HG02610 (cell line): ENCODE measurements around the gene SLCO3A1.
"Not testable (repeated sequence)": the region's sequence is repeated elsewhere in the genome, so short reads cannot be mapped to it uniquely, and the experiment has no call there.

Experiments
- ATAC-seq: cut with Tn5 transposase; IDR thresholded peaks from one replicate; pipeline ENCODE4 v1.9.1; 2021; ENCODE audit warnings: mild to moderate bottlenecking, moderate library complexity; ENCODE audit not compliant: unreplicated experiment

The SLCO3A1 gene

DNA sequence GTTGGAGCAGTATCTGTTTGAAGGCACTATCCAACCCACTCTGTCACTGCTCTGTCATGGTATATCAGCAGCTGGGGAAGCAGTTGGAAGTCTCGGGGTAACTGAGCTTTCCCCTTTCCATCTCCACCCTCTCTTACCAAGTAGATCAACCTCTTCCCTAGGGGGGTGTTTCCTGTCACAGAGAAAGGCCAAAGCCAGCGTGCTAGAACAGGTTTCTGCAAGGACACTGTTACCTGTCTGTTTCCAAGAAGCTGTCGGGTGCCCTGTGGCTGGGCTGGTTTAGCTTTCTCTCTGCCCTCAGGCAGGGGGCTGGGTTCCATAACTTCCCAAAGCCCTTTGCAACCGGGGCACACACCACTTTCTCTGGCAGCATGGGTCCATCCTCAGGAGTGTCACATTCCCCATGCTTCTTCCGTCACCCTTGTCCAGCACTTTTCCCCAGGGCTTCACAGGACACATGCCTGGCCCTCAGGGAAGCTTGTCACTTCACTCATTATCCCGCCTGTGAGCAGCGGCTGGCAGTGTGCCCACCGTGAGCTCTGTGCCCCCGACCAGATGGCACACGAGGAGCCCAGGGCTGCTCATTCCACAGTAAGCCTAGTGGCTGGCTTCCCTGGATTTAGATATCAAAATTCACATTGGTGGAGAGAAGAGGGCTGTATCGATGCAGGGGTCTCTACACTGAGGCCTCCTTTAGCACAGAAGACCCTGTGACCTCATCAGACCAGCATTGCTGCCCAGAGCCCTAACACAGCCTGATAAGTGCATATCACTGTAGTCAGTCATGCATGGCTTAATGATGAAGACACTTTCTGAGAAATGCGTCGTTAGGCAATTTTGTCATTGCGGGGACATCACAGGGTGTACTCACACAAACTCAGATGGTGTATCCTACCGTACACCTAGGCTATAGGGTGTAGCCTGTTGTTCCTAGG lies 205.8 kb downstream of the SLCO3A1 start:
- ATAC-seq = no peak

DNA sequence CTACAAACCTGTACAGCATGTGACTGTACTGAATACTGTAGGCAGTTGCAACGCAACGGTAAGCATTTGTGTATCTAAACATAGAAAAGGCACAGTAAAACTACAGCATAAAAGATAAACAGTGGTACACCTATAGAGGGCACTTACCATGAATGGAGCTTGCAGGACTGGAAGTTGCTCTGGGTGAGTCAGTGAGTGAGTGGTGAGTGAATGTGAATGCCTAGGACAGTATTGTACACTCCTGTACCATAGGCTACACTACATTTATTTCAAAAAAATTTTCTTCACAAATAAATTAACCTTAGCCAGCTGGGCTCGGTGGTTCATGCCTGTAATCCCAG lies 206.4 kb downstream of the SLCO3A1 start:
- ATAC-seq = not testable (repeated sequence)

DNA sequence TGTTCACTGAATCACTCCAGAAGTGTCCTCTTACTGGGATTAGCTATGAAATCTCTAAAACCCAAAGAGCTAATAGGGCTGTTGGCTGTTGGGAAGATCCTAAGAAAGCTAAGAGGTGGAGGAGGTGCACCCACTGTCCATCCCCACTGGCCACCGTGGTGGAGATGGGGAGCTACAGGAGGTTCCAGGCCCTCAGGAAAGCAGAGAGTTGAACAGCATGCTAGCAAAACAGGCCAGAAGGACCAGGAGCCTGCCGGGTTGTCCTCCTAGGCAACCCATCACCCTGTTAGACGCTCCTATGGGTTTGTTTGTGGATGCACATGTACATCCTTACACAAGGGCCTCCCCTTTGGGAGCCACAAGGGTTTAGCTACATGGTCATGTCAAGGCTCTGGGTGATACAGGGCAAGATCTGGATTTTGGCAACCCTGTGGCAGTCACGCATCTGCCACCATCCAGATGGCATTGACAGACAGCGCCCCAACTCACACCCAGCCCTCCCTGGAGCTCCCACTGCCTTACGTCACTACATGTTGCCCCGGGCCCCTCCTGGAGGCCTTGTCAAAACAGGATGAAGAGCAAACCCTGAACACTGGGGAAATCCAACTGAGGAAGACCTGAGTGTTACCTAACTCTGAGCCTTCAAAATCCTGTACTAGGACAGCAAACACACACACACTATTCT lies 208.1 kb downstream of the SLCO3A1 start:
- no peak for ATAC-seq

DNA sequence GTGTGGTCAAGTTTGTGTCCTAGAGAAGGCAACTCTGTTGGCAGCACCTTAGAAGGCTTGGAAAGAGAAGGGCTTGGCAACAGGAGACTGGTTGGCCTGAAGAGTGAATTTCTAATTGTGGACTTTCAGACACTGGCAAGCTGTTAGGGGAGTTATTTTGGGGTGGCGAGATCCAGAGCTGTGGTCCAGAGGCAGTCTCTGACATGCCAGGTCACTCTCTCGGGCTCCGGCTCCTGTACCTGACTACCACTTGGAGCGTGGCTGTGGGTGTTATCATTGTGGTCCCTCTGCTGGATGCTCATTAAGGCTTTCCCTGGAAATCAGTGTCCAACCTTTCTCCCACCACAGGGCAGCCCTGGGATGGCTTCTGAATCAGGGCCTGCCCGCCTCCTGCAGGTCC lies 209.0 kb downstream of the SLCO3A1 start:
- no peak for ATAC-seq

DNA sequence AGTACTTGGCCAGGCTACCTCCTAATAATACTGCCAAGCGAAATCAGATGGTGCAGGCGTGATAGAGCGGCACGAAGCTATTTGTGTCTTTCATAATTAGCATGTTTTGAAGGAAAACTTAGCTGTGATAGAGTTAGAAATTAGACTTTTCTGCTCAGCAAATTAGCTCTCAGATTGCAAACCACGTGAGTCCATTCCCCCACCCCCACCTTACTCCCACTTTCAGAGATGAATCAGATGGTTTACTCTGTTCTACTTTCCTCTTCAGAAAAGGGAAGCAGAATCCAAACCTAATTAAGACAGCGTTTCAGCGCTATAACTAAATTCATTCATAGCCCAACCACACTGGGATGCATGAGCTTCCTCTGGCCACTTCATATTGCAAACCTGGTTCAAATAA lies 214.6 kb downstream of the SLCO3A1 start:
- ATAC-seq = no peak

DNA sequence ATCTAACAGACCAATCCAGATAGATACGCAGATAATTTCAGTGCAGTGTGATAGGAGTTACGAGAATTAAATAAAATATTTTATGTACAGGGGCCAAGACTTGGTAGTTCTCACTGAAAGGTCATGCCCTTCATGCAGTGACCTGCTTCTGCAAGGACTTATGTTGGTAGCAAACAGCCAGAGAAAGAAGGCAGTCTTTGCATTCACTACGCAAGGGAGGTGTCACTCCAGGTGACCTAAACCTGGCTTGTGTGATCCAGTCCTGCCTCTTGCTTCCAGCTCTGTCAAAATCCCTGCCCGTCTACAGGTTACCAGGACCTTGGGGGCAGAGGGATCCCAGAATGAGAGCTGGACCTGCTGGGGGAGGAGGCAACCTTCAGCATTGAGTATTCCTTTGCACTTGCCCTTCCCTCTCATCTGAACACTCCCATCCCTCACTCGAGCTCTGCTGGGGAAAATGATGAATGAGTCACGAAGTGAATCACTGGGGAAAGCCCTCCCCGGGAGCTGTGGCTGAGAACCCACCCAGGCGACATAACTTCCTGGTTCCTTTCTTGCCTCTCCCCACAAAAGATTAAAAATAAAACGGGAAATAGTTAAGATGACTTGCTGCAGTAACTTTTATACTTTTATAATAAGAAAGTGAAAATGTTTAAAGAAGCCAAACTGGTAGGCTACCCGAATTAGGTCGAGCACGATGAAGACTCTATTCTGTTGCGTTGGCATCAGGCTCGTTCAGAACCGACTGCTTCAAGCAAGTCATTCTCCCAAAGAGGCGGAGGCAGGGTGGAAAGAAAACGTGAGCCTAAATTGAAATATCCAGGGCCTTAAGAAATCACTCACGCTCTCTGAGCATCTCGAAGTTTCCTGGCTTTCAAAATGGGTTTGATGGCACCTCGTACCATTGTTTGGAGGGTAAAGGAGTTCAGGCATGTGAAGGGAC lies 216.1 kb downstream of the SLCO3A1 start:
- ATAC-seq = peak; percentile 76

DNA sequence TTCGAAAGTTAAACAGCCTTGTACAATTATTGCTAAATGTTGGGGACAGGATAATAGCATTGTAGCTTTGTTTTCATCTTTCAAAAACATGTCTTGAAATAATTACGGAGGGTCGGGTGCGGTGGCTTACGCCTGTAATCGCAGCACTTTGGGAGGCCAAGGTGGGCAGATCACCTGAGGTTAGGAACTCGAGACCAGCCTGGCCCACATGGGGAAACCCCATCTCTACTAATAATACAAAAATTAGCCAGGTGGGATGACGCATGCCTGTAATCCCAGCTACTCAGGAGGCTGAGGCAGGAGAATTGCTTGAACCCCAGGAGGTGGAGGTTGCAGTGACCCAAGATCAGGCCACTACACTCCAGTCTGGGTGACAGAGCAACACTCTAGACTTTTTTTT lies 216.7 kb downstream of the SLCO3A1 start:
- ATAC-seq = not testable (repeated sequence)

DNA sequence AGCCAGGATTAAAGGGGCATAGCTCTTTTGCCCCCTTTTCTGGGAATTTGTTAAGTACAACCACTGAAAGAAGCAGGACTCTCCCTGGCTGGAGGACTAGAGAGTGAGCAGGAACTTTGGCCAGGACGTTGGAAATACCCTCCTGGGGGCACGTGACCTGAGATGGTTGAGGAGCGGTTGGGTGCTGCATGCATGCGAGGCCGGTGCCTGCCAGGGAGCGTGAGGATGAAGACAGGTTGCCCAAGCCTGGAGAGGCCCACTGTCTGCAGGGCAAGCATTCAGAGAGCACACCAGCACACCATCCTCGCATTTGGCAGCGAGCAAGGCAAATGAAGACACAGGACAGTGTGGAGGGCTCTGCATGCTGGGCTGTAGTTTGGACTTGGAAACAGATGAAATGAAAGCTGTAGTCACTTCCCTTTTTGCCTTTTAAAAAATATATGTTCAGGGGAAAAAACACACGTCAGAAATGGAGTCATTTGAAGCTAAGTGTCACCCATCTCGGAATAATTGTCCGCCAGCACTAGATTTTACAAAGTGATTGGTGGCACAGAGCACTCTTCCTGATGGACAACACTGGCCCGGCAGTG lies 217.6 kb downstream of the SLCO3A1 start:
- no peak for ATAC-seq

DNA sequence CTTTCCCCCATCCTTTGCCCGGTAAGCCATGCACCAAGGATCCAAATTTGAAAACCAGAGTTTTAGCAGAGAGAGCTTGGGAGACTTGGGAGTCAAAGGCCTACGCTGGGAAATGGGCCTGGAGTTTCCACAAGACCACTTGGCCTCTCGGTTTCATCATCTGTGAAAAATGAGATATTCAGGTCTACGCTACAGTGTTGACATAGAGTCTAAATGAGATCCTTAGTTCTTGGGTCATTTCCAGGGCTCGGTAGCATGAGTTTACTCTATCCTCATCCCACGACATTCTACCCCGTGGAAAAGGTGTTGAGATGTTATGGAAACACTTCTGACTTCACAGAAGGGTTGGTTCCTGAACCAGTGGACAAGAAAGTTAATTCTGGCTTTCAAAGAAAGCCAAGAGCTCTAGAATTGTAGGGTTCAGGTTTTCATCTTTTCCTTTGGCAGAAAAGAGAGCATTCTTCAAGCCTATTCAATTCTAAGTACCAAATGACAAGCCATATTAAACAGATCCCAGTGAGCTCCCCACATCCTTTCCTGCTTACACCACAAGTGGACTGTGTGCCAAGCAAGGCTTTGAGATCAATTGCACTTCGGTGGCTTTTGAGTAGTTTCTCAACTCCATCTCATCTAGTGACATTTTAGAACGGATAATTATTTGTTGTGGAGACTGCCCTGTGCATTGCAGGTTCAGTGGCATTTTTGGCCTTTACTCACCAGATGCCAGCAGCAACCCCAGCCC lies 219.7 kb downstream of the SLCO3A1 start:
- no peak for ATAC-seq

DNA sequence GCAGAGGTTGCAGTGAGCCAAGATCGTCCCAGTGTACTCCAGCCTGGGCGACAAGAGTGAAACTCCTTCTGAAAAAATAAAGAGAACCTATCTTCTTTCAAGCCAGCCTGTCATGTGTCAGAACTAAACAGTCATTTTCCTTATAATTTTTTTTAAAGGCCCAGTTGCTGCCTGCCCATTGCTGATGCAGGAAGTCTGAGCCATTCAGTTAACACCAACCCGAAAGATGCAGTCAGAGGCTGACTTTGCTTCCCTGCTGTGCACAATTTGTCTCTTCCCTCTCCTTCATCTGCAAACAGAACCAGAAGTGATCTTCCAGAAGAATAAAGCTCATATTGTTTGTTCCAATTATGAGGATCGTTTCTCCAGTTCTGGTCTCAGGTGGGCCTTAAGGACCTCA lies 220.6 kb downstream of the SLCO3A1 start:
- ATAC-seq = no peak

DNA sequence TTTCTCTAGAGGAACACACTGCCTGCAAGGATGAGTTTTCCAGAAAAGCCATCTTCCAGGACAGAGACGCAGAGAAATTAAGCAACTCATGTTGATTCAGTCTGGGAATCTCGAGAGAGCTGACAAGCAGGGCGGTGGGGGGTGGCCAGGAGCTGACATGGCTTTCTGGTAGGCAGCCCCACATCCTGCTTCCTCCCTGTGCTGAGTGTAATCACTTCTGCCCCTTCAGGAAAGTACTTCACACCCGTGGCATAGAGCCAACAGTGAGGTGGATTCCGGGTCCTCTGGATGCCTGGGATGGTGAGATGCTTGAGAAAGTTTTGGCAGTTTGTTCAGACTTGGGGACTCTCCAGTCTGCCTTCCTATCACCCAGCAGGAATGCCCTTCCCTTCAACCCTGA lies 221.1 kb downstream of the SLCO3A1 start:
- no peak for ATAC-seq

DNA sequence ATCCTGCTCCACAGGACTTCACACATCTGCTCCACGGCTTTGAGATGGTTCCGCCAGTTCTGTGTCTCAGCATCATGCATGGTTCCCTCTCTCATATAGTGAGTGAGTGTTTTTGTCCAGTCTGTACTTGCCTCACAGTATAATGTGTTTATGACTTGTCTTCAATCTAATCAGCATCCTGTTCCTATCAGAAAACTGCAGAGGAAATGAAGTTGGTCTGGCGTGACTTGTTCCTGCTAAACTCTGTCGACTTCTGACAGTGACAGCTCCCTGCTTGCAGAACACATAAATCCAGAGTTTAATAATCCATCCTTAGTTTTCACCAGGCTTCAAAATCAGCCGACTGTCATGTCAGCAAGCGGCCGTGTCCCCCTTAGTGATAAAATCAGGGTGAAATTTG lies 222.3 kb downstream of the SLCO3A1 start:
- no peak for ATAC-seq

DNA sequence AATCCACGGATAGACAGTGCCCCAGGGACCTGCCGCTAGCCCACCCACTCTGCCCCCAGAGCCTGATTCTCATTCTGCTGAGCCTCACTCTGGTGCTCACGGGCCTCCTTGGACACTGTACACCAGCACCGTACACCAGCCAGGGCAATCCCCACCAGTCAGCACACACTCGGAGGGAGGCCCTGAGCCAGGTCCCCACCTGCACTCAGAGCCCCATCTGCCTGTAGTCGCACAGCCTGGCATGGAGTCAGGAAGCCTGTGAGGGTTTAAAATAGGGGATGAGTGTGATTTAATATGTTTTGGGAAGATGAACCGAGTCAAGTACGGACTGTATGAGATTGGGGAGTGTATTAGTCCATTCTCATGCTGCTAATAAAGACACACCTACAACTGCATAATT lies 223.0 kb downstream of the SLCO3A1 start:
- ATAC-seq = no peak

DNA sequence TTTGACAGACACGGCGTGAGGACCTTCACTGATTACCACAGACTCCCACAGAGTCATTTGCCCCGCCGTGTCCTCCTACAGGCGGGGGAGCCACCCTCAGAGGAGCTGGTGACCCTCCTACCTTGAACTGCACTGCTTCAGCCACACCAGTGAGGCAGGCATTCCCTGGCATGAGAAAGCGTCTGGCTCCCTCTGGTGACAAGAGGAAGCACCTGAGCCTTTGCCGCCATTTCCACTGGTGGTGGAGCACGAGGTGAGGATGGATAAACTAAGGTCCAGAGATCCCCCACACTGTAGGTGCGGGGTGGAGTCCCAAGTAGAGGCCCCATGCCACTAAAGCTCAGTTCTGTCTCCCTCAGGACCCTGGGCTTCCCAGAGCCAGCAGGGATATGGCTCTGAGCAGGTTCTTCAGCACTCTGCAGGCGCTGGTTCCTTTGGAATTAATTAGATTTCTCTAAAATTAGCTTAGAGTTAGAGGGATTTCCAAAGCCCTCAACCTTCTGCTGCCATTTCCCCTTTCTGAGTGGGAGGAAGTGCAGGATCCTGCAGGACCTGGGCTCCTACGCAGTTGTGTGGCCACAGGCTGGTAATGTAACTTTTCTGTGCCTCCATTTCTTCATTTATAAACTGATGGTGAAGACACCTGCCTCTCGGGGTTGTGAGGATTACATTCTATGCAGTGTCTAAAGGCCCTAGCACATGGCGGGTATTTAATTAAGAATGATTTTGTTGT lies 224.0 kb downstream of the SLCO3A1 start:
- peak; percentile 61 for ATAC-seq

DNA sequence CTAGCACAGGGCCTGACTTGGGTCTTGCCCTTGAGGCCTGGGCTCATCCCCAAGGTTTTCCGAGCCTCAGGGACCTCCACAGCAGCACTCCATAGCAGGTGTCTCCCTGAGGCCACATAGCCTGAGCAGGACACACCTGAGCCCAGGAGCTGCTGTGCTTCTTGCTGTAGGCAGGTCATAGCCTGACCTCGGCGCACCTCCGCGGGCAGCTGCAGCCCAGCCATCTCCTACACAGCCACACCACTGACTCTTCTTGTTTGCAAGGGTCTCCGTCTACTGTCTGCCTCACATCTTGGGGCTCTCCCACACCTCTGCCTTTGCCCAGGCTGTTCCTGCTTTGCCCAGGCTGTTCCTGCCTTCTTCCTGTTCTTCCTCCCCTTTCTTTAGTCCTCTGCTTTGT lies 224.8 kb downstream of the SLCO3A1 start:
- no peak for ATAC-seq

DNA sequence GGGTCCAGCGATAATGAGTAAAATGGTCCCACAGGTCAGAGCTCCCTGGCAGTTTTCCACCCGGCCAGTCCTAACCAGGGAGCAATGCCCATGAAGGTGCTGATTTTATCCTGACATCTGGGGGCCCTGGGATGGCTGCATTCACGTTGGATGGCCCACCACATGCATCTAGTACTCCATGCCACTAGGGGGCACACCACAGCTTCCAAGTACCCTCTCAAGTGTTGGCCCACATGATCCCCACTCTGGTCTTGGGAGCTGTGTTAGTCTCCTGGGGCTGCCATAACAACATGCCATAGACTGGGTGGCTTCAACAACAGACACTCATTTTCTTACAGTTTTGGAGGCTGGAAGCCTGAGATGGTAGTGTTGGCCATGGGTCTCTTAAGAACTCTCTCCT lies 225.5 kb downstream of the SLCO3A1 start:
- ATAC-seq = no peak

DNA sequence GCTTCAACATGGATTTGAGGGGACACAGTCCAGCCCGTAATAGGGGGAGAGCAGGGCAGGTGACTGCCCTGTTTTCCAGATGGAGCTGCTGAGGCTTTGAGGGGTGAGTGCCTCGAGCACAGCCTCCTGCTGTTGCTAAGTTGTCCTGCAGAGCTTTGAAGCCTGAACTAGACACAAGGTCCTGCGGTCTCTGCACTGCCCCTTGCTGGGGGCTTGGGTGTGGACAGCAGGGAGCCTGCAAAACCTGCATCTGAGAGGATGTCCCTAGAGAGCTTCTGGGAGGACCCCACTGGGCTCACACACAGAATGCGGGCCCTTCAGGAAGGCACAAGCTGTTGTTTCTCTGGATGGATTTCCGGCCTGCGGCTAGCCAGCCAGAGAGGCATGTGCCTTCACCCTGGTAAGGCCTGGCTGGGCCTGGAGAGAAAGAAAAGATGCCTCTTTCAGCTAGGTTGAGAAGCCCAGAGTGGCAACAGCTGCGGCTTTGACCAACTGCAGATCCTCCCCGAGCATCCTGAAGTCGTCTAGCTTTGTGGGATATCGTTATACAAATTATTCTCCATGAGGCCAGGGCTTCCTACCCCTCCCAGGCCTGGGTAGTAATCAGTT lies 226.2 kb downstream of the SLCO3A1 start:
- ATAC-seq = no peak

DNA sequence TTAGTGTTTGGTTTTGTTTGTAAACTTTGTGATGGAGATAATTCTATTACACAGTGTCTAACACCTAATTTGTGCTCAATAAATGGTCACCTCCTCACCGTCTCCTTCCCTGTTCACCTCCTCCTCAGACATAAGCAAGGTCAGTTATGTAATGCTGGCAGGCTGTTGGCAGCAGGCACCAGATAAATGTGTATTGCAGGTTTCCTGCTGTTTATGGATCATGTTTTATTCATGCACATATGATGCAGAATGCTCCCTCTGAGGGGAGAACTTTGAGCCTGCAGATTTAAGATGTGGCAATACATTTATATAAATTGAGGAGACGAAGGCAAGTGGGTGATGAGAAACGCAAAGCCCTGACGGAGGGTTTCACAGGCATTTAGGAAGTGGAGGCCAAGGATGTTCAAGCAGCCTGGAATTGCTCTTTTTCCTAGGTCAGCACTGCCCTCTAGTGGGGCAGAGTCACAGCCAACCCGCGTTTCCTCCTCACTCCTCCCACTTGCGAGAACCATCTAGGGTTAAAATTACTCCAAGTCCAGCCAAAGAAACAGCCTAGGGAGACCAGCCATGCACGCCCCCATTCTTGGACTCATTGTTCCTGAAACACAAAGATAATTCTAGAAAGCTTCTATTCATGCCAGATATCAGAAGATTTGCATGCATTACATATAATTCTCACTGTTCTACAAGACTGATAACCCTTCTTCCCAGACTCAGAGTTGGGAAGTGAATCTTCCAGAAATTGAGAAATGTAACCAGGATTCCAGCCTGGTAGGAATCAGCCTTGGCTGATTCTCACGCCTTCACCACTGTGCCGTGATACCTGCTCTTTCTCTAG lies 228.7 kb downstream of the SLCO3A1 start:
- no peak for ATAC-seq
